Neural cell (in vitro differentiated cells): Measurements from ENCODE around the gene NOL8.

Experiments used
- EZH2 ChIP-seq: fragments of 200-600, 300-800 bp; shearing (Covaris generic), sonication (generic); IDR thresholded peaks from 2 replicates; pipeline ENCODE4 v1.6.1; 2014; ENCODE audit warnings: antibody characterized with exemption, low read length, borderline replicate concordance, mild to moderate bottlenecking; ENCODE audit not compliant: insufficient read depth, poor library complexity, severe bottlenecking
- POLR2AphosphoS5 ChIP-seq: IDR thresholded peaks from 2 replicates; pipeline ENCODE4 v1.6.1; 2012
- RAD21 ChIP-seq: fragments of 450-650 bp; conservative IDR thresholded peaks from 2 replicates; pipeline ENCODE4 v1.6.1; 2014; ENCODE audit warnings: antibody characterized with exemption, mild to moderate bottlenecking, moderate library complexity
- TAF1 ChIP-seq: IDR thresholded peaks from 2 replicates; pipeline ENCODE4 v1.6.1; 2012; ENCODE audit warnings: low read depth
- TF ChIP-seq, protein P1 (sequence below): fragments of 450-650 bp; IDR thresholded peaks from 2 replicates; pipeline ENCODE4 v1.5.1; 2014; ENCODE audit warnings: antibody characterized with exemption, mild to moderate bottlenecking, moderate library complexity; ENCODE audit not compliant: poor library complexity, severe bottlenecking
- TF ChIP-seq, protein P2 (sequence below): IDR thresholded peaks from 2 replicates; pipeline ENCODE4 v1.6.1; 2012; ENCODE audit warnings: borderline replicate concordance

DNA sequence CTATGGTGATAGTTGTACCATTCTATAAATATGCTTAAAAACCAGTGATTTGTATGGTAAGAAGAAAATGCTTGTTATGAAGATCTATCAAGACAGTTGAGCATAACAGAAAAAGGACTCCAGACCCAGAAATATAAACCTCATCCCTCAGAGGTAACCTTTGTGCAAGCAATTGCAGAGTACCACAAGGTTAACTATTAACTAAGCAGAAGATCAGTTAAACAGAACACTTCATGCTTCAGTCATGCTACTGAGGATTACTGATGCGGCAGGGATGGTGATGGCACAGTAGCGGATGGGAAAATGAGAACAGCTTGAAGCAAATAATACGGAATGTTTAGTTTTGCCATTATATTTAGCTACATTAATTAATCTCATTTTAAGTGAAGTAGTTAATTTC is 77.2 kb downstream of the NOL8 start:
- TF ChIP-seq, protein P1, sequence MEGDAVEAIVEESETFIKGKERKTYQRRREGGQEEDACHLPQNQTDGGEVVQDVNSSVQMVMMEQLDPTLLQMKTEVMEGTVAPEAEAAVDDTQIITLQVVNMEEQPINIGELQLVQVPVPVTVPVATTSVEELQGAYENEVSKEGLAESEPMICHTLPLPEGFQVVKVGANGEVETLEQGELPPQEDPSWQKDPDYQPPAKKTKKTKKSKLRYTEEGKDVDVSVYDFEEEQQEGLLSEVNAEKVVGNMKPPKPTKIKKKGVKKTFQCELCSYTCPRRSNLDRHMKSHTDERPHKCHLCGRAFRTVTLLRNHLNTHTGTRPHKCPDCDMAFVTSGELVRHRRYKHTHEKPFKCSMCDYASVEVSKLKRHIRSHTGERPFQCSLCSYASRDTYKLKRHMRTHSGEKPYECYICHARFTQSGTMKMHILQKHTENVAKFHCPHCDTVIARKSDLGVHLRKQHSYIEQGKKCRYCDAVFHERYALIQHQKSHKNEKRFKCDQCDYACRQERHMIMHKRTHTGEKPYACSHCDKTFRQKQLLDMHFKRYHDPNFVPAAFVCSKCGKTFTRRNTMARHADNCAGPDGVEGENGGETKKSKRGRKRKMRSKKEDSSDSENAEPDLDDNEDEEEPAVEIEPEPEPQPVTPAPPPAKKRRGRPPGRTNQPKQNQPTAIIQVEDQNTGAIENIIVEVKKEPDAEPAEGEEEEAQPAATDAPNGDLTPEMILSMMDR = no peak
- no peak for TF ChIP-seq TAF1
- TF ChIP-seq RAD21 = no peak
- TF ChIP-seq, protein P2, sequence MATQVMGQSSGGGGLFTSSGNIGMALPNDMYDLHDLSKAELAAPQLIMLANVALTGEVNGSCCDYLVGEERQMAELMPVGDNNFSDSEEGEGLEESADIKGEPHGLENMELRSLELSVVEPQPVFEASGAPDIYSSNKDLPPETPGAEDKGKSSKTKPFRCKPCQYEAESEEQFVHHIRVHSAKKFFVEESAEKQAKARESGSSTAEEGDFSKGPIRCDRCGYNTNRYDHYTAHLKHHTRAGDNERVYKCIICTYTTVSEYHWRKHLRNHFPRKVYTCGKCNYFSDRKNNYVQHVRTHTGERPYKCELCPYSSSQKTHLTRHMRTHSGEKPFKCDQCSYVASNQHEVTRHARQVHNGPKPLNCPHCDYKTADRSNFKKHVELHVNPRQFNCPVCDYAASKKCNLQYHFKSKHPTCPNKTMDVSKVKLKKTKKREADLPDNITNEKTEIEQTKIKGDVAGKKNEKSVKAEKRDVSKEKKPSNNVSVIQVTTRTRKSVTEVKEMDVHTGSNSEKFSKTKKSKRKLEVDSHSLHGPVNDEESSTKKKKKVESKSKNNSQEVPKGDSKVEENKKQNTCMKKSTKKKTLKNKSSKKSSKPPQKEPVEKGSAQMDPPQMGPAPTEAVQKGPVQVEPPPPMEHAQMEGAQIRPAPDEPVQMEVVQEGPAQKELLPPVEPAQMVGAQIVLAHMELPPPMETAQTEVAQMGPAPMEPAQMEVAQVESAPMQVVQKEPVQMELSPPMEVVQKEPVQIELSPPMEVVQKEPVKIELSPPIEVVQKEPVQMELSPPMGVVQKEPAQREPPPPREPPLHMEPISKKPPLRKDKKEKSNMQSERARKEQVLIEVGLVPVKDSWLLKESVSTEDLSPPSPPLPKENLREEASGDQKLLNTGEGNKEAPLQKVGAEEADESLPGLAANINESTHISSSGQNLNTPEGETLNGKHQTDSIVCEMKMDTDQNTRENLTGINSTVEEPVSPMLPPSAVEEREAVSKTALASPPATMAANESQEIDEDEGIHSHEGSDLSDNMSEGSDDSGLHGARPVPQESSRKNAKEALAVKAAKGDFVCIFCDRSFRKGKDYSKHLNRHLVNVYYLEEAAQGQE = no peak
- TF ChIP-seq EZH2 = no peak
- no peak for TF ChIP-seq POLR2AphosphoS5
